H4 (cell line): ENCODE results near the gene NTRK2. TPM values are rescaled to one million over a fixed set of nuclear protein-coding genes. Genes with fewer than 3 reads are reported as not detected.
"Not testable (repeated sequence)": the region's sequence is repeated elsewhere in the genome, so short reads cannot be mapped to it uniquely, and the experiment has no call there.

Experiments used
- DNase-seq: peaks from one replicate; pipeline ENCODE4 v3.0.0-alpha.2; 2015; ENCODE audit warnings: low spot score
- total RNA-seq: library from RNA; depleted of rRNA; stranded (reverse); fragments of >200 nt; shearing (Covaris generic); gene quantifications from 2 replicates; pipeline ENCODE4 v1.2.3, GENCODE V29; 2014

The NTRK2 gene
- total RNA-seq, 1 experiment from 2014 or later, result 0.39 TPM

DNA sequence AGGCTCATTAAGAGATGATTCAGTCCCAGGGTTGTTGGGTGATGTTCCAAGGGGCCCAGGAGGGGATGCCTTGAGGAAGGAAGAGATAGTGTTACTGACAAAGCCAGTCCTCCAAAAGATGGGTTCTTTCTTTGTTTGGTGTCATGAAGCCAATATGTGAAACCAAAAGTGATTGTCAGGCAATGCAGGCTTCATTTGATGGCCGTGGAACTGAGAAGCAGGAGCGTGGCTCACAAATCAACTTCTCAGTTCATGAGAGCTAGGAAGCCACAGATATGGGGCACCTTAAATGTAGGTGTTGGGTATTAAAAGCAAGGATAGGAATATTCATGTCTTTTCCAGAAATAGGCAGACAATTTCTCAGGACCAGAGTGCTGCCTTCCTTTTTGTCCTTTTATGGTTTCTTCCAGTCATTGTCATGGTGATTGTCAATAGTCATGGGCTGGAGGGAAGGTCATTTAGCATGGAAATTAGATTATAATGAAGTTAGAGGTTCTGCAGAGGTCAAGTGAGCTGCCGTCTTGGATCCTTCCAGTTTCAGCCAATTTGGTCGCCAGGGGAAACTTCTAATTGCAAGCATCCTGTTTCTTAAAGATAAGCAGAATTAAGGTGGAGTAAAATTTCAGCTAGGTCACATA, 393.0 kb downstream of the NTRK2 start:
- DNase-seq, result no peak

DNA sequence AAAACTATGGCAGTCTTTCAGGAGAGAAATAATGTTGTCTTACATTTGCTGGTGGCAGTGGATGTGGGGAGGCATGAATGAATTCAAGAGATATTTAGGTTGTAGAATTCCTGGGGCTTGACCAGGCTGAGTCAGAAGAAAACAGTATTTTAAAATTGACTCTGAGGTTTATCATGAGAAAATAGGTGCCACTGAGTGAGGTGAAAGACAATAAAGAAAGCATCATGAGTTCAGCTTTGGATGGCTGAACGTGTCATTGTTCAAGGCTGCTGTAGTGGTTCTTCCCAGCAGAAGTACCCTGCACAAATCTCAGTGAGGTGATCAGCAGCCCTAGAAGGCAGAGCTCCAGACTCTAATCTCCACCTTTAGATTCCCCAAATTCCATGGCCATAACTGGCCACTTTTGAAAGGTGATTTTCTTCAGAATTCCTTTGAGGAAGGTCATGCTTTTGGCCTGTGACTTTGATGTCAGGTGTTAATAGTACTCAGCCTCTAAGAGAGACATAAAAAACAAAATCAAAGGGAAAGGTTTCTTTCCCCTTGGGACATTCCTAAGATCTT, 395.4 kb downstream of the NTRK2 start:
- DNase-seq, result no peak

DNA sequence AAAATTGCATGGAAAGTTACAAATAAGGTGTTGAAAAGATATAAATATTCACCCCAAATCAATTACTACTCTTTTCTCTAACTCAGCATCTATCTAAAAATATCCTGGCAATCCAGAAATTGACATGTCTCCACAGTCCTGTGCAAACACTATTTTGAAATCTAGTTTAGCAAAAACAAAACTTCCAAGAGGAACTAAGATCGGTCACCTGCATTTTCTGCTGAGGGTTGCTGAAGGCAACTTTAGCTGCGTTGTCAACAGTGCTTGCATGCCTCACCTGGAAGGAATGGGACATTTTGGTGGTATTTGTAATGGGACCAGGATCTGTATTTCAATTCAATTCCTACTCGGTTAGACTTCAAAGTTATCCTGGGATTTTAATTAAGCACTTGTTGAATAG, 398.3 kb downstream of the NTRK2 start:
- DNase-seq, result no peak

- DNase-seq, result not testable (repeated sequence)
Measured at GRCh38 chr9:85069421-85069820, 399.9 kb downstream of the NTRK2 start.
